ENCODE measurements around the gene CCDC66. TPM values are rescaled to one million over a fixed set of nuclear protein-coding genes. Genes with fewer than 3 reads are reported as not detected.
"Not testable (repeated sequence)": the region's sequence is repeated elsewhere in the genome, so short reads cannot be mapped to it uniquely, and the experiment has no call there.

Gene CCDC66
- total RNA-seq, 4 donors from 2014 or later, result 7.9 to 14.5 (median 9.3) TPM

DNA sequence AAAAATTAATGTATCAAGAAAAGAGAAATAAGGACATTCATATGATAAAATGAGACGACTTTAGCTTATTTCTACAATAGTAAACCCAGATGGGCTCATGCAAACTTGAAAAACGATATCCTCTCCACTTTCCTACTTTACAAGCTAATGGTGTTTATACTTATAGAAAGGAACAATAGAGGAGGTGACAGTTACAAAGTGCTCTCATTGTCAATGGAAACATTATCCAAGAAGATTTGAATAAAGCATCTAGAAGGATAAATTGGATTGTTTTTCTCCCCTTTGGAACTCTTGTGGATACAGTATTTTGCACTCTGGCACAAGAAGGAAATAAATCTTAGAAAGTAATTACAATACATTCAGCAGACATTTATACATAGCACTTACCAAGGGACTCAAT, 20.2 kb upstream of the CCDC66 start:
- H3K27me3 ChIP-seq, result no peaks in the 10 kb centered on the region
- intact Hi-C loops (cut with DNase I; ENCODE audit: low total_unique reads) (no loop called here), in situ Hi-C loops (cut with MboI; ENCODE audit: low sequenced_read_pairs in 4 of 4) (no loop called here)
- ATAC-seq, result no peak
- H3K36me3 ChIP-seq, result no peaks in the 10 kb centered on the region
- TF ChIP-seq, protein P1, sequence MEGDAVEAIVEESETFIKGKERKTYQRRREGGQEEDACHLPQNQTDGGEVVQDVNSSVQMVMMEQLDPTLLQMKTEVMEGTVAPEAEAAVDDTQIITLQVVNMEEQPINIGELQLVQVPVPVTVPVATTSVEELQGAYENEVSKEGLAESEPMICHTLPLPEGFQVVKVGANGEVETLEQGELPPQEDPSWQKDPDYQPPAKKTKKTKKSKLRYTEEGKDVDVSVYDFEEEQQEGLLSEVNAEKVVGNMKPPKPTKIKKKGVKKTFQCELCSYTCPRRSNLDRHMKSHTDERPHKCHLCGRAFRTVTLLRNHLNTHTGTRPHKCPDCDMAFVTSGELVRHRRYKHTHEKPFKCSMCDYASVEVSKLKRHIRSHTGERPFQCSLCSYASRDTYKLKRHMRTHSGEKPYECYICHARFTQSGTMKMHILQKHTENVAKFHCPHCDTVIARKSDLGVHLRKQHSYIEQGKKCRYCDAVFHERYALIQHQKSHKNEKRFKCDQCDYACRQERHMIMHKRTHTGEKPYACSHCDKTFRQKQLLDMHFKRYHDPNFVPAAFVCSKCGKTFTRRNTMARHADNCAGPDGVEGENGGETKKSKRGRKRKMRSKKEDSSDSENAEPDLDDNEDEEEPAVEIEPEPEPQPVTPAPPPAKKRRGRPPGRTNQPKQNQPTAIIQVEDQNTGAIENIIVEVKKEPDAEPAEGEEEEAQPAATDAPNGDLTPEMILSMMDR (IDR thresholded peaks at IDR 0.05 in 4 of 5, conservative IDR thresholded peaks at IDR 0.05 in 1 of 5), result no peak
- no peak for TF ChIP-seq POLR2A (IDR thresholded peaks at IDR 0.05)
- no peak overlapping the region for H3K4me3 ChIP-seq
- H3K9me3 ChIP-seq, result no peaks in the 10 kb centered on the region
- DNase-seq, result no peak
- H3K27ac ChIP-seq, result no peak overlapping the region
- no peaks in the 10 kb centered on the region for H3K4me1 ChIP-seq

DNA sequence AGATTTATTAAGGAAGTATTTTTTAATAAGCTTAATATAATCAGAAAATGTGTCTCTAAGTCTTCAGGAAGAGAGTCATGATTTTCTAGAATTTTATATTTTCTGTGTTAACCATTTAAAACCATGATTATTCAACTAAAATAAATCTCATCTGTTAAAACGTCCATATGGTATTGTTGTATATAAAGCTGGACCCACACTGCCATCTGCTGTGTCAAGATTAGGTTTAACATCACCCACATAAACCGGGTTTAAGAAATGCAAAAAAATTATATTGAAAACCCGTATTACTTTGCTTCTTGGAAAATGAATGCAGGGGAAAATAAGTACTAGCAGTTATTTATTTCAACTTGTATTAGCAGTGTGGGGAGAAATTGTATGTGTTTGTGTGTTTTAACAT, 9.5 kb upstream of the CCDC66 start:
- Histone ChIP-seq H3K4me3 (no peak overlapping the region), H3K36me3 (no peaks in the 10 kb centered on the region), H3K4me1 (no peaks in the 10 kb centered on the region), H3K27ac (no peak overlapping the region), H3K9me3 (no peaks in the 10 kb centered on the region), H3K27me3 (no peaks in the 10 kb centered on the region)
- no peak for TF ChIP-seq POLR2A (IDR thresholded peaks at IDR 0.05)
- TF ChIP-seq, protein P1 (IDR thresholded peaks at IDR 0.05 in 4 of 5, conservative IDR thresholded peaks at IDR 0.05 in 1 of 5), result no peak
- in situ Hi-C loops (cut with MboI; ENCODE audit: low sequenced_read_pairs in 4 of 4), result no loop called here
- no peak for DNase-seq
- ATAC-seq, result no peak
- intact Hi-C loops (cut with DNase I; ENCODE audit: low total_unique reads), result no loop called here

DNA sequence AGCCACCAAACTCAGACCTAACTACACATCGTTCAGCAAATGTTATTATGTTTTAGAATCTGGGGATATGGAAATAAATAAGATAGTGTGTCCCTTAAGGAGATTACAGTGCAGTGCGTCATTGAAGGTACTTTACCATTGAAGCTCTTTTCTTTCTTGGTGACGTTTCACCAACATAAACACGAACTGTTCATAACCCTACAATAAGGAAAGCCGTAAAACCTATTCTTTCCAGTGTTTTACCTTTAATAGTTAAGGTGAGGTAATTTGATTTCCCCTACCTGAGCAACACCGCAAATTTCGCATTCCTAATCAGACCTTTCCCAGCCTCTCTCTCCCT, 826 bp downstream of the CCDC66 start:
- TF ChIP-seq, protein P1 (IDR thresholded peaks at IDR 0.05 in 4 of 5, conservative IDR thresholded peaks at IDR 0.05 in 1 of 5), result no peak
- no peak for TF ChIP-seq POLR2A (IDR thresholded peaks at IDR 0.05)
- no peak for DNase-seq

DNA sequence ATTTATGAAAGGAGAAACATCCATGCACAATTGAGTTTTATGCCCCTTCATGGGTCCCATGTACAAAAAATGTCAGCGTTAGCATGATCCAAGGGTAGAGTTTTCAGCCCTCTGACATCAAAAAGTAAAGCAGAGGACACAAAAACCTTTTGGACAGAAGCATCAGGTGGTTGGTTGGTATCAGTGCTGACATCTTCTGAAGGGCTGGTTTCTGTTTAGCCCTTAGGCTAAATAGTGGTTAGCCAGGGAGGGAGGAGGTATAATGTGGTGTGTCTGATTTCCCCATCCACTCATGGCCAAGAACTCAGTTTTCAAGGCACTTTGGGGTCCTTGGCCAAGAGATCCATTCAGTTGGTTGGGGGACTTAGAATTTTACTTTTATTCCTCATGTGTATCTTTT, 16.5 kb downstream of the CCDC66 start:
- no peak for DNase-seq
- ATAC-seq, result no peak
- Histone ChIP-seq H3K27ac (no peak overlapping the region), H3K4me3 (no peak overlapping the region), H3K9me3 (no peaks in the 10 kb centered on the region), H3K27me3 (no peaks in the 10 kb centered on the region), H3K36me3 (peaks cover 0 to 38% of the 10 kb centered on the region in 2 donors), H3K4me1 (no peaks in the 10 kb centered on the region)
- intact Hi-C loops (cut with DNase I; ENCODE audit: low total_unique reads) (no loop called here), in situ Hi-C loops (cut with MboI; ENCODE audit: low sequenced_read_pairs in 4 of 4) (no loop called here)
- TF ChIP-seq, protein P1 (IDR thresholded peaks at IDR 0.05 in 4 of 5, conservative IDR thresholded peaks at IDR 0.05 in 1 of 5), result no peak
- no peak for TF ChIP-seq POLR2A (IDR thresholded peaks at IDR 0.05)

More for the DNA sequence above, 826 bp downstream of the CCDC66 start:
- H3K4me1 ChIP-seq, result peaks cover 10 to 12% of the 10 kb centered on the region in 2 donors
- peak overlapping the region; percentile 60 to 87 (median 83) for H3K4me3 ChIP-seq
- ATAC-seq, result no peak
- in situ Hi-C loops (cut with MboI; ENCODE audit: low sequenced_read_pairs in 4 of 4), result no loop called here
- H3K27me3 ChIP-seq, result no peaks in the 10 kb centered on the region
- H3K9me3 ChIP-seq, result no peaks in the 10 kb centered on the region
- peaks cover 0 to 18% of the 10 kb centered on the region in 2 donors for H3K36me3 ChIP-seq
- intact Hi-C loops (cut with DNase I; ENCODE audit: low total_unique reads), result loop anchor here (2.0 to 5.0 kb wide), 2 partner anchors 125 to 240 kb away; partner anchors contain the start of gene TASOR
- peak overlapping the region; percentile 82 to 91 (median 89) for H3K27ac ChIP-seq

DNA sequence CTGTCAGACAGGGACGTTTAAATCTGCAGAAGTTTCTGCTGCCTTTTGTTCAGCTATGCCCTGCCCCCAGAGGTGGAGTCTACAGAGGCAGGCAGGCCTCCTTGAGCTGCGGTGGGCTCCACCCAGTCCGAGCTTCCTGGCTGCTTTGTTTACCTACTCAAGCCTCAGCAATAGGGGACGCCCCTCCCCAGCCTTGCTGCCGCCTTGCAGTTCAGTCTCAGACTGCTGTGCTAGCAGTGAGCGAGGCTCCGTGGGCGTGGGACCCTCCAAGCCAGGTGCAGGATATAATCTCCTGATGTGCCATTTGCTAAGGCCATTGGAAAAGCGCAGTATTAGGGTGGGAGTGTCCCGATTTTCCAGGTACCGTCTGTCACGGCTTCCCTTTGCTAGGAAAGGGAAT, 25.0 kb downstream of the CCDC66 start:
- H3K4me3 ChIP-seq; H3K4me1 ChIP-seq; in situ Hi-C loops (cut with MboI; ENCODE audit: low sequenced_read_pairs in 4 of 4); H3K9me3 ChIP-seq; ATAC-seq; intact Hi-C loops (cut with DNase I; ENCODE audit: low total_unique reads); H3K27me3 ChIP-seq; DNase-seq; H3K36me3 ChIP-seq; H3K27ac ChIP-seq: not testable (repeated sequence)

DNA sequence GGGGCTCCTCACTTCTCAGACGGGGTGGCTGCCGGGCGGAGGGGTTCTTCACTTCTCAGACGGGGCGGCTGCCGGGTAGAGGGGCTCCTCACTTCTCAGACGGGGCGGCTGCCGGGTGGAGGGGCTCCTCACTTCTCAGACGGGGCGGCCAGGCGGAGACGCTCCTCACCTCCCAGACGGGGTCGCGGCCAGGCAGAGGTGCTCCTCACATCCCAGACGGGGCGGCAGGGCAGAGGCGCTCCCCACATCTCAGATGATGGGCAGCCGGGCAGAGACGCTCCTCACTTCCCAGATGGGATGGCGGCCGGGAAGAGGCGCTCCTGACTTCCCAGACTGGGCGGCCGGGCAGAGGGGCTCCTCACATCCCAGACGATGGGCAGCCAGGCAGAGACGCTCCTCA, 27.3 kb downstream of the CCDC66 start:
- intact Hi-C loops (cut with DNase I; ENCODE audit: low total_unique reads); H3K9me3 ChIP-seq; H3K27ac ChIP-seq; DNase-seq; ATAC-seq; H3K4me1 ChIP-seq; in situ Hi-C loops (cut with MboI; ENCODE audit: low sequenced_read_pairs in 4 of 4); H3K27me3 ChIP-seq; H3K4me3 ChIP-seq; H3K36me3 ChIP-seq: not testable (repeated sequence)
